Smooth muscle cell of trachea (primary cell): Measurements from ENCODE around the gene DNAL1. TPM values are rescaled to one million over a fixed set of nuclear protein-coding genes. Genes with fewer than 3 reads are reported as not detected.

Source experiments
- total RNA-seq: library from RNA; depleted of rRNA; stranded (reverse); fragments of >200 nt; gene quantifications from 2 replicates; pipeline ENCODE4 v1.2.1, GENCODE V29; 2014

The DNAL1 gene, protein sequence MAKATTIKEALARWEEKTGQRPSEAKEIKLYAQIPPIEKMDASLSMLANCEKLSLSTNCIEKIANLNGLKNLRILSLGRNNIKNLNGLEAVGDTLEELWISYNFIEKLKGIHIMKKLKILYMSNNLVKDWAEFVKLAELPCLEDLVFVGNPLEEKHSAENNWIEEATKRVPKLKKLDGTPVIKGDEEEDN
- 6.0 and 8.1 TPM in 2 replicates for total RNA-seq

GRCh38 chr14:73644531-73645247 lies at the start of gene DNAL1:
TSS of gene DNAL1 (plus strand) at chr14:73644986. CDS start at chr14:73645040, 54 bp downstream.

DNA sequence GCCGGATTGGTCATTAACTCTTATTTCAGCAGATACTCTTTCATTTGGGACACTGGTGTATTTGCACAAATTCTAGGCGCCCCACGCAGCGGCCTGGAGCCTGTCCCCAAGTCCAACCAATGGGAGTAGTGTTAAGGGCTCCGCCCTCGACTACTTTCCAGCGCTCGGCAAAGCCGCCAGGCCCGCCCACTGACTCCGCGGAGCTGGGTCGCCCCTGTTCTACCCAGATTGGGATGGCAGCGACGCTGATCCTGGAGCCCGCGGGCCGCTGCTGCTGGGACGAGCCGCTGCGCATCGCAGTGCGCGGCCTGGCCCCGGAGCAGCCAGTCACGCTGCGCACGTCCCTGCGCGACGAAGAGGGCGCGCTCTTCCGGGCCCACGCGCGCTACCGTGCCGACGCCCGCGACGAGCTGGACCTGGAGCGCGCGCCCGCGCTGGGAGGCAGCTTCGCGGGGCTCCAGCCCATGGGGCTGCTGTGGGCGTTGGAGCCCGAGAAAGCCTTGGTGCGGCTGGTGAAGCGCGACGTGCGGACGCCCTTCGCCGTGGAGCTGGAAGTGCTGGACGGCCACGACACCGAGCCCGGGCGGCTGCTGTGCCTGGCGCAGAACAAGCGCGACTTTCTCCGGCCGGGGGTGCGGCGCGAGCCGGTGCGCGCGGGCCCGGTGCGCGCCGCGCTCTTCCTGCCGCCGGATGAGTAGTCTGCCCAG lies 32.3 kb upstream of the DNAL1 start, which contains the start of gene ACOT6:
TSS of gene ACOT6 (plus strand) at position 179 of the 707 bp plus-strand sequence. CDS start at position 234, 55 bp downstream.

DNA sequence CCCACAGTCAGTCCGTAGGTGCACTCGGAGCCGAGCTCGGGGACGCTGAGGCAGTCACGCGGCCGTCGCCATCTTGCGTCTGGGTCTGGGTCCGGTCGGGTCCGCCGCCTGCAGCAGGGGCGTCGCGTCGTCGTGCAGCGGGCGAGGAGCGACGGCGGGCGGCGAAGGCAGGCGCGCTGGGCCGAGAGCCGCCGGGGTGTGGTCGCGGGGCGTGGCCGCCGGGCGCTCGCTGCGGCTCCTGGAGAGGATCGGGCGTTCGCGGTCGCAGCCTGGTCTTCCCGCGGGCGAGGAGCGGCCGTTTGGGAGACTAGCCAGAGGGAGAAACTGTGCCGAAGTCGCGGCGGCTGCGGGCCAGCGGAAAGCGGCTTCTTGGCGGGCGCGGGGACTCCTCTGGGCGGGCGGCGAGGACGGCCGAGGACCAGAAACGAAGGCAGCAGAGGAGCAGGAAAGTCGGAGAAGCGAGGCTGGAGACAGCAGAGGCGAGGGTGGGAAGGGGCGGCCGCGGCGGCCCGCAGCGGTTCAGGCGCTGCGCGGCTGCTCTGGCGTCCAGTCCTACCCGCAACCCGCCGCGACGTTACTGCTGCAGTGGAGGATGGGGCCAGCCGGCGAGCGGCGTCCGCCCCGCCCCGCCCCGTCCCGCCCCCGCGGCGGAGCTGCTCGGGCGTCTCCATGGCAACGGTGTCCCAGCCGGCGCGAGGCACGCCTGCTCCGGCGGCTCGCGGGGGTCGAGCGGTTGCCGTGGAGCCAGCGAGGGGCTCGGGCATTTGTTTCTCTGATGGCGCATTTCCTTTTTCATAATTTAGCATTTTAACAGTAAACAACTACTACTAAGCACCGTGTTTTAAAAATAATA lies 69.2 kb downstream of the DNAL1 start, which contains the start of gene PNMA1:
TSS of gene PNMA1 (minus strand) at position 582 of the 853 bp plus-strand sequence. CDS start 745 bp downstream, outside the sequence.

Other genes starting within 250 kb of the DNAL1 start
- 29.8 and 36.7 TPM in 2 replicates for gene NUMB, start 186.4 kb upstream of the DNAL1 start, total RNA-seq
- 13.5 and 22.7 TPM in 2 replicates for gene RIOX1, start 154.1 kb upstream of the DNAL1 start, total RNA-seq
- gene ACOT1, start 107.8 kb upstream of the DNAL1 start, total RNA-seq: 2.6 and 9.2 TPM in 2 replicates
- gene HEATR4, start 86.0 kb upstream of the DNAL1 start, total RNA-seq: not detected in 2 replicates
- 29.4 and 36.5 TPM in 2 replicates for gene ACOT2, start 75.8 kb upstream of the DNAL1 start, total RNA-seq
- 0.15 and 0.99 TPM in 2 replicates for gene ACOT4, start 53.1 kb upstream of the DNAL1 start, total RNA-seq
- gene ACOT6, start 32.5 kb upstream of the DNAL1 start, total RNA-seq: not detected in 2 replicates
- 15.7 and 30.3 TPM in 2 replicates for gene PNMA1, start 69.4 kb downstream of the DNAL1 start, total RNA-seq
- 5.2 and 9.6 TPM in 2 replicates for gene PTGR2, start 206.8 kb downstream of the DNAL1 start, total RNA-seq
- gene ZNF410, start 241.9 kb downstream of the DNAL1 start, total RNA-seq: 72.6 and 76.8 TPM in 2 replicates